Gastrocnemius medialis (tissue), 4 donors: ENCODE measurements around the gene OR11H6.

Source experiments
- POLR2A ChIP-seq, 2 donors: fragments of 450-650 bp; IDR thresholded peaks; one replicate each; pipeline ENCODE4 v1.6.1; 2017; ENCODE audit warnings: antibody characterized with exemption in 2 of 2, mild to moderate bottlenecking in 2 of 2, moderate library complexity in 2 of 2
- TF ChIP-seq, protein P1 (sequence below), 5 experiments: fragments of 450-650 bp in 3 of 5; fragments of 200-600 bp in 2 of 5; sonication (generic) in 2 of 5; IDR thresholded peaks in 4 of 5; conservative IDR thresholded peaks in 1 of 5; 1 replicate in 4 of 5; 2 replicates in 1 of 5; pipeline ENCODE4 v1.5.1; 2016 to 2019; ENCODE audit warnings: antibody characterized with exemption in 5 of 5, mild to moderate bottlenecking in 3 of 5, moderate library complexity in 3 of 5

DNA sequence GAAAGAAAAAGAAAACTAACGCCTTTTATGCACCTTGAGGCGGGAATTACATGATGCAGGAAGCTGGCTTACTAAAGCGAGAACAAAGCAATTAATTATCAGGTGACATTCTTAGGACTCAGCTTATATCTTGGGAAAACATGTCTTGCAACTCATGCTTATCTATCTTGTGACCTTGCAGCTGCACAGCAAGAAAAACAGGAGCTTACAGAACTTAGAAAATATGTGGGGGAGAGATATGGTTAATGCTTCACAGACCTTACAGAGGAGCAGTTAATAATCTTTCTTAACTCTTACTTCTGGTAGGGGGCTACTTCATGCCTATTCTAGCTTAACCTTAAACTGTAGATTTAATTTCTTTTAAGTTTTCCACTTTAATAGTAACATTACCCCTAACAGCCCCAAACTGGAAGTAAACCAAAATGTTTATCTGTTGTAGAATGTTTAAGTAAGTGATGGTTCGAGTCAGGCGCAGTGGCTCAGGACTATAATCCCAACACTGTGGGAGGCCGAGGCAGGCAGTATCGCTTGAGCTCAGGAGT is 46.0 kb upstream of the OR11H6 start:
- TF ChIP-seq, protein P1, sequence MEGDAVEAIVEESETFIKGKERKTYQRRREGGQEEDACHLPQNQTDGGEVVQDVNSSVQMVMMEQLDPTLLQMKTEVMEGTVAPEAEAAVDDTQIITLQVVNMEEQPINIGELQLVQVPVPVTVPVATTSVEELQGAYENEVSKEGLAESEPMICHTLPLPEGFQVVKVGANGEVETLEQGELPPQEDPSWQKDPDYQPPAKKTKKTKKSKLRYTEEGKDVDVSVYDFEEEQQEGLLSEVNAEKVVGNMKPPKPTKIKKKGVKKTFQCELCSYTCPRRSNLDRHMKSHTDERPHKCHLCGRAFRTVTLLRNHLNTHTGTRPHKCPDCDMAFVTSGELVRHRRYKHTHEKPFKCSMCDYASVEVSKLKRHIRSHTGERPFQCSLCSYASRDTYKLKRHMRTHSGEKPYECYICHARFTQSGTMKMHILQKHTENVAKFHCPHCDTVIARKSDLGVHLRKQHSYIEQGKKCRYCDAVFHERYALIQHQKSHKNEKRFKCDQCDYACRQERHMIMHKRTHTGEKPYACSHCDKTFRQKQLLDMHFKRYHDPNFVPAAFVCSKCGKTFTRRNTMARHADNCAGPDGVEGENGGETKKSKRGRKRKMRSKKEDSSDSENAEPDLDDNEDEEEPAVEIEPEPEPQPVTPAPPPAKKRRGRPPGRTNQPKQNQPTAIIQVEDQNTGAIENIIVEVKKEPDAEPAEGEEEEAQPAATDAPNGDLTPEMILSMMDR (IDR thresholded peaks at IDR 0.05 in 4 of 5, conservative IDR thresholded peaks at IDR 0.05 in 1 of 5), result no peak
- TF ChIP-seq POLR2A (IDR thresholded peaks at IDR 0.05), result no peak
